Peyer's patch (tissue), 4 donors: Measurements from ENCODE around the gene GALNT17.

Experiments
- POLR2A ChIP-seq, 2 donors: fragments of 450-650 bp; IDR thresholded peaks; one replicate each; pipeline ENCODE4 v1.5.1; 2017; ENCODE audit warnings: antibody characterized with exemption in 2 of 2, mild to moderate bottlenecking in 2 of 2, moderate library complexity in 2 of 2
- TF ChIP-seq, protein P1 (sequence below), 6 experiments: fragments of 450-650 bp in 4 of 6; fragments of 200-600 bp in 2 of 6; sonication (generic) in 1 of 6; IDR thresholded peaks; one replicate each; pipeline ENCODE4 v1.5.1; 2017 to 2019; ENCODE audit warnings: antibody characterized with exemption in 6 of 6, mild to moderate bottlenecking in 3 of 6, moderate library complexity in 1 of 6

DNA sequence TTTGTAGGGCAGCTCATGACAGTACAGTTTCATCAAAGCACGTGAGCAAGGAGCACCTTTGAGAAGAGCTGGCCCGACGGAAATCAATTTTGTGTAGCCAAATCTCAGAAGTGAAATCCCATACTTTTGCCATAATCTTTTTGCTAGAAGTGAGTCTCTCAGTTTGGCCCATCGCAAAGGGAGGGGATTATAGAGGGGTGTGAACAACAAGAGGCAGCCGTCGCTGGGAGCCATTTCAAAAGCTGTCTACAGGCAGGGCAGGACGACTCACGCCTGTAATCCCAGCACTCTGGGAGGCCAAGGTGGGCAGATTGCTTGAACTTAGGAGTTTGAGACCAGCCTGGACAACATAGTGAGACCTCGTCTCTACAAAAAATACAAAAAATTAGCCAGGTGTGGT, 599.8 kb downstream of the GALNT17 start:
- TF ChIP-seq, protein P1, sequence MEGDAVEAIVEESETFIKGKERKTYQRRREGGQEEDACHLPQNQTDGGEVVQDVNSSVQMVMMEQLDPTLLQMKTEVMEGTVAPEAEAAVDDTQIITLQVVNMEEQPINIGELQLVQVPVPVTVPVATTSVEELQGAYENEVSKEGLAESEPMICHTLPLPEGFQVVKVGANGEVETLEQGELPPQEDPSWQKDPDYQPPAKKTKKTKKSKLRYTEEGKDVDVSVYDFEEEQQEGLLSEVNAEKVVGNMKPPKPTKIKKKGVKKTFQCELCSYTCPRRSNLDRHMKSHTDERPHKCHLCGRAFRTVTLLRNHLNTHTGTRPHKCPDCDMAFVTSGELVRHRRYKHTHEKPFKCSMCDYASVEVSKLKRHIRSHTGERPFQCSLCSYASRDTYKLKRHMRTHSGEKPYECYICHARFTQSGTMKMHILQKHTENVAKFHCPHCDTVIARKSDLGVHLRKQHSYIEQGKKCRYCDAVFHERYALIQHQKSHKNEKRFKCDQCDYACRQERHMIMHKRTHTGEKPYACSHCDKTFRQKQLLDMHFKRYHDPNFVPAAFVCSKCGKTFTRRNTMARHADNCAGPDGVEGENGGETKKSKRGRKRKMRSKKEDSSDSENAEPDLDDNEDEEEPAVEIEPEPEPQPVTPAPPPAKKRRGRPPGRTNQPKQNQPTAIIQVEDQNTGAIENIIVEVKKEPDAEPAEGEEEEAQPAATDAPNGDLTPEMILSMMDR (IDR thresholded peaks at IDR 0.05) = no peak
- no peak for TF ChIP-seq POLR2A (IDR thresholded peaks at IDR 0.05)
